IPS-18a (cell line): Measurements from ENCODE around the gene NAT8L.

Experiments used
- H3K27ac ChIP-seq: one replicate; pipeline ENCODE4 v1.5.1; 2013; ENCODE audit warnings: low read length
- H3K27me3 ChIP-seq: one replicate; pipeline ENCODE4 v1.6.1; 2013; ENCODE audit warnings: mild to moderate bottlenecking, low read length; ENCODE audit not compliant: control insufficient read depth, insufficient read depth
- H3K36me3 ChIP-seq: one replicate; pipeline ENCODE4 v1.6.1; 2013; ENCODE audit warnings: low read depth, low read length; ENCODE audit not compliant: control insufficient read depth
- H3K4me1 ChIP-seq: one replicate; pipeline ENCODE4 v1.6.1; 2013; ENCODE audit warnings: low read depth, low read length; ENCODE audit not compliant: control insufficient read depth
- H3K4me3 ChIP-seq: one replicate; pipeline ENCODE4 v1.5.1; 2013; ENCODE audit warnings: low read length
- H3K9ac ChIP-seq: one replicate; pipeline ENCODE4 v1.6.1; 2013; ENCODE audit warnings: mild to moderate bottlenecking, low read length, moderate library complexity
- H3K9me3 ChIP-seq: one replicate; pipeline ENCODE4 v1.6.1; 2013; ENCODE audit warnings: low read depth, low read length; ENCODE audit not compliant: control insufficient read depth

The NAT8L gene

GRCh38 chr4:2067446-2068197 lies 8.5 kb downstream of the NAT8L start:
- Histone ChIP-seq H3K27ac (no peak overlapping the region), H3K9ac (no peak overlapping the region), H3K36me3 (no peaks in the 10 kb centered on the region), H3K4me1 (peaks cover 9% of the 10 kb centered on the region), H3K9me3 (no peaks in the 10 kb centered on the region), H3K4me3 (no peak overlapping the region), H3K27me3 (no peaks in the 10 kb centered on the region)

- H3K9ac ChIP-seq: no peak overlapping the region
- H3K9me3 ChIP-seq: no peaks in the 10 kb centered on the region
- H3K27ac ChIP-seq: no peak overlapping the region
- H3K36me3 ChIP-seq: no peaks in the 10 kb centered on the region
- peaks cover 9% of the 10 kb centered on the region for H3K4me1 ChIP-seq
- no peaks in the 10 kb centered on the region for H3K27me3 ChIP-seq
- no peak overlapping the region for H3K4me3 ChIP-seq
These were observed 9.0 kb downstream of the NAT8L start for GRCh38 chr4:2068198-2068470.

DNA sequence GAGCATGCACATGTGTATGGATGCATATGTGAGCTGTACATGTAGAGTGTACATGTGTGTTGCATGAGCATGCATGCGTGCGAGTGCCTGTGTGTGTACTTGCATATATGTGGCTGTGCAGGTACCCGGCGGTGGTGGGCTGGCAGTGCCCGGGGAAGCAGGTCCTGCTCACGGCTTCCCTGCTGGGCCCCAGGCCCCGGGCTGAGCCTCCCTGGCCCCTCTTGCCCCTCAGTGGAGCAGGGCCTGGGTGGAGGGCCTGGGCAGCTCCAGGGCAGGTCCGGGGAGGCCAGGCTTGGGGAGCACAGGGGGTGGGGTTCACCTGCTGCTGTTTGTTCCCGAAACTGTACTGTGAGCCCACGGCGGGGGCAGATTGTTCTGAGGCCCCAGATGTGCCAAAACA lies 9.4 kb downstream of the NAT8L start:
- no peaks in the 10 kb centered on the region for H3K27me3 ChIP-seq
- H3K36me3 ChIP-seq: no peaks in the 10 kb centered on the region
- H3K27ac ChIP-seq: no peak overlapping the region
- no peak overlapping the region for H3K9ac ChIP-seq
- no peak overlapping the region for H3K4me3 ChIP-seq
- H3K4me1 ChIP-seq: peaks cover 9% of the 10 kb centered on the region
- no peaks in the 10 kb centered on the region for H3K9me3 ChIP-seq

GRCh38 chr4:2069161-2069971 lies 10.2 kb downstream of the NAT8L start:
- no peak overlapping the region for H3K4me3 ChIP-seq
- no peak overlapping the region for H3K27ac ChIP-seq
- peaks cover 9% of the 10 kb centered on the region for H3K4me1 ChIP-seq
- H3K36me3 ChIP-seq: no peaks in the 10 kb centered on the region
- H3K9me3 ChIP-seq: no peaks in the 10 kb centered on the region
- no peak overlapping the region for H3K9ac ChIP-seq
- H3K27me3 ChIP-seq: no peaks in the 10 kb centered on the region

DNA sequence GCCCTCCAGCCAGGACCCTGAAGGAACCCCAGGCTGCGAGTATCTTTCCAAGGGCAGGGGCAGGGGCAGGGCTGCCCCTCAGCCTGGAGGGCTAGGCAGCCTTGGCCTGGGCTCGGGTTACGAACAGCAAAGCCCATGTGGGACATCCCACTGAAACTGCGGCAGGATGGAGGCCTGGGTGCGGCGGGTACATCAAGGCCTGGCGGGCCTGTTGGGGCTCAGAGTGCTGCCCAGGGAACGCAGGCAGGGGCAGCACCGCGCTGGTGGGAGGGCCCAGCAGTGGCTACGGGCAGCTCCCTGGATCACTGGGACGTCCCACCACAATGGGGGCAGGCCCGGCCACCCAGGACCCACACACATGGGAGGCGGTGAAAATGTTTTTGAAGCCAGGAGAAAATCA lies 10.9 kb downstream of the NAT8L start:
- H3K4me3 ChIP-seq: no peak overlapping the region
- H3K36me3 ChIP-seq: no peaks in the 10 kb centered on the region
- H3K9me3 ChIP-seq: no peaks in the 10 kb centered on the region
- H3K9ac ChIP-seq: no peak overlapping the region
- H3K27ac ChIP-seq: no peak overlapping the region
- no peaks in the 10 kb centered on the region for H3K27me3 ChIP-seq
- peaks cover 9% of the 10 kb centered on the region for H3K4me1 ChIP-seq

GRCh38 chr4:2070421-2071251 lies 11.5 kb downstream of the NAT8L start:
- Histone ChIP-seq H3K9me3 (no peaks in the 10 kb centered on the region), H3K36me3 (no peaks in the 10 kb centered on the region), H3K27me3 (no peaks in the 10 kb centered on the region), H3K4me1 (peaks cover 9% of the 10 kb centered on the region), H3K9ac (no peak overlapping the region), H3K27ac (no peak overlapping the region), H3K4me3 (no peak overlapping the region)

DNA sequence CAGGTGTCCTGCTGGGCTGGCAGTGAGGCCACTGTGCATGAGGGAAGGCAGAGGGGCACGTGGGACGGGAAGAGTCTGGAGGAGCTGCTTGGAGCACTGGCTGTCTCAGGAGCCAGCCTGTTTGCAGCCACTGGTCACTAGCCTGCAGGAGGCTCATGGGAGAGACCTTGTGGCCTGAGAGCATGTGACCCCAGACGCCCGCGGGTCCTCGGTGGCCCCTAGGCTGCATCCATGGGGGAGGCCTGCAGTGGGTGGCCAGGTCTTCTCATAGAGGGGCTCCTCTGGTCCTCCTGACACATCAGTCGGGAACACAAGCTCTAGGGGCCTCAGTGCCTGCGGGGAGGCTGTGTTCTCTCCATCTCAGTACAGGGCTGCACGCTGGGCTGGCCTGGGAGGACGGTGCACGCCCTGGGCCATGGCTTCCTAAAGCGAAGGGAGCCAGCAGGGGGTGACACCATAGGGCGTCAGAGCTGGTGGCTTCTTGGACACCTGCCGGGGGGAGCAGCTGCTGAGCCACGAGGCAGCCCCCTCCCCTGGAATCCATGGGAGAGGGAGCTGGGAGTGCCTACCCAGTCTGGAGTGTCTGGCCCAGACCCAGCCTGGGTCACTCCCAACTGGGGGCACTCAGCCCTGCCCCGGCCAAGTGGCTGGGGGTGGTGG lies 12.3 kb downstream of the NAT8L start:
- Histone ChIP-seq H3K27me3 (no peaks in the 10 kb centered on the region), H3K4me3 (no peak overlapping the region), H3K9ac (no peak overlapping the region), H3K27ac (no peak overlapping the region), H3K4me1 (peaks cover 9% of the 10 kb centered on the region), H3K36me3 (no peaks in the 10 kb centered on the region), H3K9me3 (no peaks in the 10 kb centered on the region)

GRCh38 chr4:2071912-2072867 lies 13.1 kb downstream of the NAT8L start:
- H3K9me3 ChIP-seq: no peaks in the 10 kb centered on the region
- no peak overlapping the region for H3K4me3 ChIP-seq
- no peak overlapping the region for H3K27ac ChIP-seq
- no peaks in the 10 kb centered on the region for H3K27me3 ChIP-seq
- H3K36me3 ChIP-seq: no peaks in the 10 kb centered on the region
- H3K4me1 ChIP-seq: peaks cover 9% of the 10 kb centered on the region
- no peak overlapping the region for H3K9ac ChIP-seq

GRCh38 chr4:2072971-2073807 lies 14.1 kb downstream of the NAT8L start:
- Histone ChIP-seq H3K9me3 (no peaks in the 10 kb centered on the region), H3K9ac (no peak overlapping the region), H3K27ac (no peak overlapping the region), H3K4me1 (peaks cover 9% of the 10 kb centered on the region), H3K4me3 (no peak overlapping the region), H3K36me3 (no peaks in the 10 kb centered on the region), H3K27me3 (no peaks in the 10 kb centered on the region)
